Nucleus accumbens (tissue), 56 donors: ENCODE measurements around the gene RAB35.
"Not testable (repeated sequence)": the region's sequence is repeated elsewhere in the genome, so short reads cannot be mapped to it uniquely, and the experiment has no call there.

Experiments used
- DNase-seq, 56 donors: peaks; one replicate each; lab custom pipeline; 2025; lab: John Stamatoyannopoulos, UW

RAB35 gene

DNA sequence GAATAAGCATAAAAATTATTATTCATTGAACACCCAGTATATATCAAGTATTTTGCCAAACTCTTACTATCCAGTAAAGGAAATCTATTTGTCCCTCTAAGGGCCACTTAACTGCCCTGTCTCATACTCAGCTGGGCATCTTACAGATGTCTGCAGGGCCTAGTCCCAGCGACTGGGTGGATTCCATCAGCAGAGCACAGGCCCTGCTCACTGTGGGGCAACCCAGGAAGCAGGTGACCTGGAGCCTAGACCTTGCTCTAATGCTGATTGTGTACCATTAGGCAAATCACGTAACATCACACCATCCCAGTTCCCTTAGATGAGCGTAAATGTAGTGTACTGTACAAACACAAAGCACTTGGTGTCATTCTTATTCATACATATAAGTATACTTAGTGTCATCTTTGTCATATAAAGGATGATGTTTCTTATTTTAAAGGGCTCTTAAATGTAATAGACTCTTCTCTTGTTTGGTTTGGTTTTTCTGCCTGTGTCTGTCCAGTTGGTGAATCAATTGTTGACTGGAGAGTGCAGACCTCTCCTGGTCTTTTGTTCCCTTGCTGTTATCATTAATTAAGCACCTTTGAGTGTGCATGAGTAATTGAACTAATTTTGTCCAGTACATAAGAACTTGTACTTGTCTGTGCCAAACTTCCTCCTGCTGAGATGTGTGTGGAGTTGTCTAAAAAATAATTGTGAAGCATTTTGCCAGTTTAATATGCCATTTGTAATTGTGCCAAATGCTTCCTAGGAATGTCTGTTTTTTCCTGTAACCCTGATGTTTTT lies 49.3 kb downstream of the RAB35 start:
- no peak for DNase-seq

DNA sequence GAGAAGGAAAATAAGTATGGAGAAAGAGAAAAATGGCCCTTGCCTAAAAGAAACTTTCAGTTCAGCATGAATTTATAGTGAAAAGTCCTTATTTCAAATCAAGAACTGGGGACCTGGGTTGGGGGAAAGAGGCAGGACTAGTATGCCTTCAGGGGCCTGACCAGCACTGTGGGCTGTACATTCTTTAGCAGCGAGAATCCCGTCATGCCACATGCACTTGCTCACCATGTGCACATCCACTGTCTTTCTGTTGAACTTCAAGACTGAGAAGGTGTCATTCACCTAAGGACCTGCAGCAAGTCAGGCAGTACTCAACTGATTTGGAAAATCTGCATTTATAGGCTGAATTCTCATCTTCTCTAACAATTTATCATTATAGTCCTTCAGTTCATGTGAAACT lies 50.2 kb downstream of the RAB35 start:
- no peak for DNase-seq

DNA sequence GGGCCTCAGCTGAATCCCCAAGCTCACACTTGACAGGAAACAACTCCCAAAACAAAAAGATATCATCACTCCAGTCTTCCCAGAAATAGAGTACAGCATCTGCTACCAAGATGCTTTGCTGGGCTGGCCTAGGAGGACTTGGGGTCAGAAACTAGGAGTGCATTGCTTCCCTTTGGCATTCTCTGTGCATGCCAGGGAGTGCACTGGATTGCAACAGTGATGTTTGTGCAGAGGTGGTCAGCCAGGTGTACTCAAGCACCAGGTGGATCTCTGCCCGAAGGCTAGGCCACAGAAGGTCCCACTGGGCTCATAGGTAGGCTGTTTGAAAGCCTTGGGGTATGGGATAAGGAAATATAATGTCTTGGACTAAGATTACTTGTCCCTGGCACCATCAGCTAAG lies 51.1 kb downstream of the RAB35 start:
- DNase-seq, result no peak

DNA sequence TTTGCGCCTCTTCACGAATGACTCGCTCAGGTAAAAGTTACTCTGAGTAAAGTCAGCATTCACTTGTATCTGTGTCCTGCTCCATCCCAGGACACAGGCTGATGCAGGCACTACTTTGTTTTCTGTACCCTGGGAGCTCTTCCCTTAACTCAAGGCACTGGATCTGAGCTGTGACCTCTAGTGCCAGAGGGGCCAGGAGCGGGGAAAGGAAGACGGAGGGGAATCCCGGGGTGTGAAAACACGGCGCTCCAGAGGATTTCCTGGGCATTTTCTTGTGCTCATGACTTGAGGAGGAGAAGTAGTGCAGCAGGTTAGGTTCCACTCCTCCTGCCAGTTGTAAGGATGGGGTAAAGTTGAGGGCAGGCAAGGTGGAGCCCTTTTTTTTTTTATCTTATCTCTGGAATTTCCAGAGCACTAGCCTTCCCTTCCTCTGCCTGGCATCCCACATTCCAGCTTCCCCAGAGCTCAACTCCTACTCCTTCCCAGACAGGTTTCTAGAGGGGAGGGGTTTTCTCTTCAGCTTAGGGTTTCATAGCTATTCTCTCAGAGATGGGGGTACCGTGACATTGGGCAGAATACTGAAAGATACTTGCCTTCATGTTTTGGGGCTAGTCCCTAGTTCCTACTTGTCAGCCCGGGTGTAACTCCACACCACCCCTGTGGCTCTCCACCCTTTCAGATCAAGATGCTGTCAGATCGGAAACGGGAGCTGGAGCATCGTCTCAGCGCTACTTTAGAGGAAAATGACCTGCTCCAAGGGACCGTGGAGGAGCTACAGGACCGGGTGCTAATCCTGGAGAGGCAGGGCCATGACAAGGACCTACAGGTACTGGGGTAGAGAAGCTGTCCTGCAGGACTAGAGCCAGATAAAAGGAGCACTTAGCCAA lies 52.3 kb downstream of the RAB35 start:
- DNase-seq, result no peak

DNA sequence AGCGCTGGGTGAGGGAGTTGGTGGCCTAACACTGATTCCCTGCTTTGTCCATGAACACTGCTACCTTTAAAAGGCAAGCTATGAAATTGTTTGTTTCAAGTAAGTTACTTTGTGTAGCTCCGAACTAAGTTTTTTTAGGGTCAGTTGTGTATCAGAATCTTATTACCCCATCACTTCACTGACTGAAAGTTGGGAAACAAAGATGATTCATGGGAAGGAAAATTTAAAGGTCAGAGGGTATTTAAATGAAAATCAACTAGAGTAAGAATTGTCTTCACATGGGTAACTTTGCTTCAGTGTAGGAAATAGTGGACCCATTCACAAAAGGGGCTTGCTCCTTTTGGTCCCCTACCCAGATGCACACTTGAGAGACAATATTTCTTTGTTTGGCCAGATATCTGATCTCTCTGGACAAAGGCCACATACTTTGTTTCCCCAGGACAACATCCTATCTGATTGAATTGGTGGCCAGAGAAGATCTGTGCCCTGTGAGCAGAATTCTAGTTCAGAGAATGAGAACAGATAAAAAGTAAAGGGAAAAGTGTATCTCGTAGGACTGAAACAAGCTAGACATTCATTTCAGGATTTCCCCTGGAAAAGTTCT lies 53.5 kb downstream of the RAB35 start:
- DNase-seq, result no peak

DNA sequence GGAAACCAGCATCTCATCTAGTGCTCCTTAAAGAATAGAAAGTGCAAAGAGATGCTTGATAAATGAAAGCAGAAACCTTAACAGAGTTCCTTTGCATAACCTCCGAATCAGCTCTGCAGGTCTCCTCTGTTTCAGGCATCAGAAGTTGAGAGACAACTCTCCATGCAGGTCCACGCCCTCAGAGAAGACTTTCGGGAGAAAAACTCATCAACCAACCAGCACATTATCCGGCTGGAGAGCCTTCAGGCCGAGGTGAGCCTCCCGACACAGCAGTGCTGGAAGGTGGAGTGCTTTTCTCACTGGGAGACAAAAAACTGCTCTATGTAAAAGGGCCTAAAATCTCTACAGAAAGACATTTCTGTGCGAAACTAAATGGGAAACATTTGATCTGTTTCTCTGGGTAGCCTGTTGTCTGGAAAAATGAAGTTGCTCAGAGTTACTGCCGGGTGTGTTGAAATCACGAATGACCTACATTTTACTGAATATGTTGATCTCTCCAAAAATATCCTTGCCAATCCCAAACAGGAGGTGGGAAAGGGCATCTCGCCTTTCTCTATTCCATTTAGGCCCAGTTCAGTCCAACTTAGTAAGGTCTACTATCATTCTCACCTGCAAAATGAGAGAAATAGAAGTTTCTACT lies 54.9 kb downstream of the RAB35 start:
- no peak for DNase-seq

DNA sequence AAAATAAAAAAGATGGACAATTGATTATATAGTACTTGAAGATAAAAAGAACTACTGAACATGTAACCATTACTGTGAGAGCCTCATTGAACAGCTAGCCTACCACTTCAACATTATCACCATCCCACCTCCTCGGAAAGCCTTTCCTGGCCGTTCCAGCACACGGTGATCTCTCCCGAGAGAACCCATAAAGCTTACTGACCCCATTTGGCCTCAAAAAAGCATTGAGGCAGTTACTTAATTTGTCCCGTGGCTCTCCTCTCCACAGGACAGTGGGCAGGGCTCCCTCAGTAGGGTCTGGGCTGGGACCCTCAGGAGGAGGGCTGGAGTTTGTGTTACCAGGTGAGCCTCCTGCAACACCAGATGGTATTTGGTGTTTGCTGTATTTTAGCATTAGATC lies 55.8 kb downstream of the RAB35 start:
- DNase-seq, result no peak

DNA sequence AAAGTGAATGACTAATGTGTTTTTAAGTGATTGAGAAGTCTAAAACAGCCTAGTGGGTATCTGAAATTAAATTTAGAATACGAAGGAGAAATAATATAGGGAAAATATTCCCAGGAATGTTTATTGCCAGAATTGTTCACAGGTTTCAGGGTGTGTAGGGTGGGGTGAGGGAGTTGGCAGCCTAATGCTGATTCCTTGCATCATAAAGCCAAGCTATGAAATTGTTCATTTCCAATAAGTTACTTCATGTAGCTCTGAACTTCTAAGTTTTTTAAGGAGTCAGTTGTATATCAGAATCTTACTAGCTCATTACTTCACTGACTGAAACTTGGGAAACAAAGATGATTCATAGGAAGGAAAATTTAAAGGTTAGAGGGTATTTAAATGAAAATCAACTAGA lies 56.4 kb downstream of the RAB35 start:
- no peak for DNase-seq

DNA sequence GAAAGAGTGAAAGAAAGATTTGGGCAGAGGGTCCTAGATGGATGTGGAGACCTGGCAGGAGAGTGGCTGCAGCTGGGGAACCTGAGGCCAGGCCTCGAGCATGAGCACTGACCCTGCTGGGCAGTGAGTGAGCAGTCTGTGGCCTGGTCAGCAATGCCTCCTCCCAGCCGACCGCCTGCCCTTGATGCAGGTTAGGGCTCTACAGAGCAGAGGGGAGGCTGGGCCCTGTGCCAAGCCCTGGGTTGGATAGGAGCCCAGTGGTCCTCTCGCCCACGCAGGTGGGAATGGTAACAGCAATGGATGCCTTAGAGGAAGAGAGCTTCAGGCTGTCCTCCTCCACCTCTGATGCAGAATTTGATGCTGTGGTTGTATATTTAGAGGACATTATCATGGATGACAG lies 59.8 kb downstream of the RAB35 start:
- no peak for DNase-seq

DNA sequence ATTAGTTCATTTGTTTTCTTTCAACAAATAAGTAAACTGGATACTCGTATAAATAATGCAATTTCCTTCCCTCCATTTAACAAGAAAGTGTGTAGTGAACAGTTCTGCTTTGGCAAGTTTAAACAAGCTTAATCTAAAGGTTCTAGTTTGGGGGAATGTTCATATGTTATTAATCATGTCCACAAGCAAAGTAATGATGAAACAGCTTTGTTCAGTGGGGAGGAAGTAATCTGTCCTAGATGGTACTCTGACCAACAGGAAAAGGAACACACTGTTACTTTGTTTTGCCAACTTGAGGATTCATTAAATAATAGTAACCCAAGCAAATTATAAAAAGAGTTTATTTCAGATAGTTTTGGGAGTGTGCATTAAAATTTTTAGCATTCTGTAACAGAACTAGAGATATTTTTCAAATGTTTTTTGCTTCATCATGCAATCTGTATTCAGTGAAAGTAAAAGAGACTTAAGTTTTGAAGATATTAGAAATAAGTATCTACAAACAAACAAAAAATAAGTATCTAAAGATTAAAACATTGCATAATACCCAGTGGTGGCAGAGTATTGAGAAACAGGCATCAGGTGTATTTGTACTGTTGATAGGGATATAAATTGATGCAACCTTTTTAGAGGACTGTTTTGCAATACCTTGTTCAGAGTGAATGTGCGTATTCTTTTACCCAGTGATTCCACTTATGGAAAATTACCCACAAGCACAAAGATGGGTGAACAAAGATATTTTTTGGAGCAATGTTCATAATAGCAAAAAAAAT lies 61.1 kb downstream of the RAB35 start:
- DNase-seq, result no peak

DNA sequence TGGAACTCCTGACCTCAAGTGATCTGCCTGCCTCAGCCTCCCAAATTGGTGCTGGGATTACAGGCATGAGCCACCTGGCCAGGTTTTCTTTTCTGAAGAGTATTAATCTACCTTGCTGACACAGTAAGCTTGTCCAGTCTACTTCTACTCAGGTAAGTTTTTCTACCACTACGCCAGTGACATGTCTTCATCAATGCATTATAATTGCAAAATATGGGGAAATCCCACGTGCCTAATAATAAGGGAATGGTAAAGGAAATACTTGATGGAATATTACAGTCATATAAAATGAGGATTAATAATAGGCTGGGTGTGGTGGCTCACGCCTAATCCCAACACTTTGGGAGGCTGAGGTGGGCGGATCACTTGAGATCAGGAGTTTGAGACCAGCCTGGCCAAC lies 62.3 kb downstream of the RAB35 start:
- no peak for DNase-seq

DNA sequence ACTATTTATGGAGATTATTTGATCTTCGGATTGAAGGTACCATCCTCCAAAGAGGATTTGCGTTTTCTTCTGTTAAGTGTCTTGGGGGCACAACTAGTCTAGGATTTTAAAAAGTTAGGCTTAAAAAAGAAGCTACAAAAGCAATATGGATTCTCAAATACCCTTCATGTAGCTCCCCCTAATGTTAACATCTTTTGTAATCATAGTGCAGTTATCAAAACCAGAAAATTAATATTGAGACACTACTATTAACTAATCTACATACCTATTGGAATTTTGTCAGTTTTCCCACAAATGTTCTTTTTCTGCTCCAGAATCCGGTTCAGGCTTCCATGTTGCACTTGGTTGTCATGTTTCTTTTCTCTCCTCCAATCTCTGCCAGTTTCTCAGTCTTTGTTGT lies 65.0 kb downstream of the RAB35 start:
- DNase-seq, result no peak

DNA sequence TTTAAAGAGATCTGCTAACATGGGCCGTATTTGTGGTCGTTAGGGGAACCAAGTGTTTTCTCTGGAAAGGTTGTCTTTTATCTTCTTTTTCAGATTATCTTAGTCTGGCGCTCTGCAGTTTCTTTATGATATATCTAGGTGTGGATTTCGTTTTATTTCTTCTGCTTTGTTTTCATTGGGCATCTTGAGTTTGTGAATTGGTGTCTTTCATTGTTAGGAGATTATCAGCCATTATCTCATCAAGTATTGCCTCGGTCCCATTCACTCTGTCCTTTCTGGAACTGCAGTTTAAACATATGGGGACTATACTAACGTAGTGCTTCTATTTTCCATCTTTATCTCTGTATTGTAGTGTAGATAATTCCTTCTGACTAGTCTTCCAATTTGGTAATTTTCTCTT lies 67.1 kb downstream of the RAB35 start:
- DNase-seq, result no peak

DNA sequence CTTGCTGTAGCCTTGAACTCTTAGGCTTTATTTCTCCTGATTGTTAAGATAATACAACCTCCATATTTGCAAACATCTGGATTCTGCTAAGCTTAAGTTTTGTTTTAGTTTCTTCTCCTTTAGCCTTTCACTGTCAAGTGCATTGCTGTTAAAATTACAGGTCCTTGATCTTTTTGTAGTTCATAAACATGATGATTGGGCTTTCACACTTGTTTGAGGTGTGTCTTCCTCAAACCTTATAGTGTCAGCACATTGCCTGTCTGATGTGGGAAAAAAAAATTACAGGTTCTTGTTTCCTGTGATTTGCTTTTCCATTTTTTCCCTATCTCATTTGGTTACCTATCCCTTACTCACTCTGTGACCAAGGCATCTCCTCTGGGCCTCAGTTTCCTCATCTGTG lies 68.3 kb downstream of the RAB35 start:
- DNase-seq, result no peak

DNA sequence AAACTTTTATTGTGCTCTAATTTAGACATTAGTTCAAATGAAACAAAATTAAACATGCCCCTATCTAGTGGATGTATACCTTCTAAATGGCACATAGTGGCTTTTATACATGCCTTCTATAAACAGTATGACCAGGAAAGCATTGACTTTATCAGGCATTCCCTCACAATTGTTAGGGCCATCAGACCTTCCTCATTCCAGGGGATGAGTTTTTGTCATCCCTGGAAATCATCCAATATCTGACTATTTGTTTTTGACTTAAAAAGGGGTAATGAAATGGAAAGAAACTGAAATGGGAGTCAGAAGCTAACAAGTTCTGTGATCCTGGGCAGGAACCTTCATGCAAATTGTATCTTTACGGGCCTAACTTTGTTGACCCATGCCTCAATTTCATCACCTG lies 69.5 kb downstream of the RAB35 start:
- no peak for DNase-seq

DNA sequence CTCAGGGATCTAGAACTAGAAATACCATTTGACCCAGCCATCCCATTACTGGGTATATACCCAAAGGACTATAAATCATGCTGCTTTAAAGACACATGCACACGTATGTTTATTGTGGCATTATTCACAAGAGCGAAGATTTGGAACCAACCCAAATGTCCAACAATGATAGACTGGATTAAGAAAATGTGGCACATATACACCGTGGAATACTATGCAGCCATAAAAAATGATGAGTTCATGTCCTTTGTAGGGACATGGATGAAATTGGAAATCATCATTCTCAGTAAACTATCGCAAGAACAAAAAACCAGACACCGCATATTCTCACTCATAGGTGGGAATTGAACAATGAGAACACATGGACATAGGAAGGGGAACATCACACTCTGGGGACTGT lies 71.2 kb downstream of the RAB35 start:
- not testable (repeated sequence) for DNase-seq
